HCT116 (cell line): ENCODE data around the gene CDC42BPA. TPM values are rescaled to one million over a fixed set of nuclear protein-coding genes. Genes with fewer than 3 reads are reported as not detected.
"Not testable (repeated sequence)": the region's sequence is repeated elsewhere in the genome, so short reads cannot be mapped to it uniquely, and the experiment has no call there.

Experiments used
- ATAC-seq: fragments of 200-7000 bp; cut with Tn5 transposase; 2 replicates; pipeline ENCODE4 v1.9.1; 2020; ENCODE audit warnings: mild to moderate bottlenecking, moderate library complexity
- BruUV-seq: library from RNA; stranded (reverse); fragments of 400-500 nt; replicated peaks from 2 replicates; lab custom pipeline; 2021; lab: Mats Ljungman, UMichigan
- CTCF ChIA-PET: fragments of 300-600 bp; sonication (Branson Sonifier 250); formaldehyde crosslinking; loops from one replicate; lab custom pipeline; 2021; ENCODE audit warnings: antibody characterized with exemption; lab: Charles Lee
- POLR2A ChIA-PET: fragments of 300-600, 350-600 bp; sonication (Branson Sonifier 250); formaldehyde crosslinking; loops from one replicate; lab custom pipeline; 2021; ENCODE audit warnings: antibody characterized with exemption; lab: Charles Lee
- RAD21 ChIA-PET, 2 experiments: fragments of 300-600 bp; sonication (Branson Sonifier 250); formaldehyde crosslinking; loops; one replicate each; lab custom pipeline; 2023; ENCODE audit warnings: low total read pairs in 2 of 2; ENCODE audit not compliant: uncharacterized antibody in 2 of 2, unreplicated experiment in 2 of 2, low non-redundant PET in 1 of 2; lab: Charles Lee
- DNase-seq: peaks from one replicate; pipeline ENCODE4 v3.0.0-alpha.2; 2010; ENCODE audit warnings: low read depth, low spot score
- H2AFZ ChIP-seq: fragments of 200-600 bp; shearing (Covaris generic), sonication (generic); 2 replicates; pipeline ENCODE4 v1.6.1; 2017; ENCODE audit warnings: low read depth, mixed run types, mixed read lengths, antibody characterized with exemption, low read length; ENCODE audit not compliant: poor library complexity, severe bottlenecking
- H3K27ac ChIP-seq: 2 replicates; pipeline ENCODE4 v1.5.1; 2012; ENCODE audit warnings: low read depth, low read length
- H3K27me3 ChIP-seq: fragments of 200-600 bp; sonication (generic); 2 replicates; pipeline ENCODE4 v1.6.1; 2016; ENCODE audit warnings: mixed run types, low read length, mixed read lengths; ENCODE audit not compliant: insufficient read depth
- H3K36me3 ChIP-seq, 2 experiments: fragments of 200-500 bp in 1 of 2; fragments of 200-600 bp in 1 of 2; sonication (Bioruptor generic) in 1 of 2; sonication (generic) in 1 of 2; 2 replicates each; pipeline versions ENCODE4 v1.5.1 to v1.6.1; 2014 to 2016; ENCODE audit warnings: low read length in 2 of 2, inconsistent platforms in 1 of 2, mixed read lengths in 1 of 2, mixed run types in 1 of 2; ENCODE audit not compliant: insufficient read depth in 2 of 2, control insufficient read depth in 1 of 2
- H3K4me1 ChIP-seq, 2 experiments: fragments of 200-600 bp in 1 of 2; sonication (generic) in 1 of 2; 2 replicates each; pipeline versions ENCODE4 v1.5.1 to v1.6.1; 2012 to 2017; ENCODE audit warnings: low read length in 2 of 2, inconsistent platforms in 1 of 2, mild to moderate bottlenecking in 1 of 2, mixed read lengths in 1 of 2, mixed run types in 1 of 2, moderate library complexity in 1 of 2; ENCODE audit not compliant: insufficient read depth in 2 of 2, control insufficient read depth in 1 of 2
- H3K4me2 ChIP-seq: fragments of 200-600 bp; sonication (generic); 2 replicates; pipeline ENCODE4 v1.6.1; 2017; ENCODE audit warnings: mixed run types, low read length, mixed read lengths
- H3K4me3 ChIP-seq, 2 experiments: fragments of 200-600 bp in 1 of 2; sonication (generic) in 1 of 2; replicated peaks in 1 of 2; 2 replicates each; pipeline ENCODE4 v1.5.1; 2011 to 2016; ENCODE audit warnings: low read length in 2 of 2, control low read depth in 1 of 2, low read depth in 1 of 2, mild to moderate bottlenecking in 1 of 2, mixed read lengths in 1 of 2, mixed run types in 1 of 2
- H3K79me2 ChIP-seq: fragments of 200-600 bp; sonication (generic); 2 replicates; pipeline ENCODE4 v1.6.1; 2017; ENCODE audit warnings: mild to moderate bottlenecking, mixed run types, low read length, moderate library complexity, mixed read lengths; ENCODE audit not compliant: insufficient read depth
- H3K9ac ChIP-seq: fragments of 200-600 bp; sonication (generic); 2 replicates; pipeline ENCODE4 v1.6.1; 2016; ENCODE audit warnings: low read length, mixed read lengths
- H3K9me2 ChIP-seq: fragments of 200-600 bp; sonication (generic), shearing (Covaris generic); 2 replicates; pipeline ENCODE4 v1.6.1; 2017; ENCODE audit warnings: mixed run types, mild to moderate bottlenecking, moderate library complexity; ENCODE audit not compliant: insufficient read depth
- H3K9me3 ChIP-seq, 2 experiments: fragments of 200-500 bp in 1 of 2; fragments of 200-600 bp in 1 of 2; sonication (Bioruptor generic) in 1 of 2; sonication (generic) in 1 of 2; 2 replicates each; pipeline ENCODE4 v1.6.1; 2014 to 2017; ENCODE audit warnings: low read length in 2 of 2, mixed read lengths in 2 of 2, inconsistent platforms in 1 of 2, low read depth in 1 of 2, mild to moderate bottlenecking in 1 of 2, mixed run types in 1 of 2, moderate library complexity in 1 of 2; ENCODE audit not compliant: control insufficient read depth in 1 of 2, insufficient read depth in 1 of 2
- H4K20me1 ChIP-seq: fragments of 200-600 bp; sonication (generic), shearing (Covaris generic); 2 replicates; pipeline ENCODE4 v1.6.1; 2017; ENCODE audit warnings: mixed run types, mild to moderate bottlenecking, moderate library complexity; ENCODE audit not compliant: insufficient read depth
- CBX3 ChIP-seq: IDR thresholded peaks from 2 replicates; pipeline ENCODE4 v1.6.1; 2012; ENCODE audit warnings: low read depth
- intact Hi-C: fragments of 100-400 bp; cut with micrococcal nuclease; formaldehyde crosslinking; loops from 2 replicates; pipeline ENCODE4 v1.10.0; 2022
- total RNA-seq: library from RNA; stranded (reverse); gene quantifications from one replicate; pipeline ENCODE4 v1.2.1, GENCODE V29; 2021; ENCODE audit not compliant: unreplicated experiment
- TF ChIP-seq, protein P1 (sequence below): IDR thresholded peaks from 2 replicates; pipeline ENCODE4 v1.6.1; 2011; ENCODE audit warnings: mild to moderate bottlenecking, low read length, moderate library complexity; ENCODE audit not compliant: insufficient replicate concordance; ENCODE audit errors: extremely low read depth

The CDC42BPA gene
- total RNA-seq, 1 experiment from 2014 or later, result 44.0 TPM

DNA sequence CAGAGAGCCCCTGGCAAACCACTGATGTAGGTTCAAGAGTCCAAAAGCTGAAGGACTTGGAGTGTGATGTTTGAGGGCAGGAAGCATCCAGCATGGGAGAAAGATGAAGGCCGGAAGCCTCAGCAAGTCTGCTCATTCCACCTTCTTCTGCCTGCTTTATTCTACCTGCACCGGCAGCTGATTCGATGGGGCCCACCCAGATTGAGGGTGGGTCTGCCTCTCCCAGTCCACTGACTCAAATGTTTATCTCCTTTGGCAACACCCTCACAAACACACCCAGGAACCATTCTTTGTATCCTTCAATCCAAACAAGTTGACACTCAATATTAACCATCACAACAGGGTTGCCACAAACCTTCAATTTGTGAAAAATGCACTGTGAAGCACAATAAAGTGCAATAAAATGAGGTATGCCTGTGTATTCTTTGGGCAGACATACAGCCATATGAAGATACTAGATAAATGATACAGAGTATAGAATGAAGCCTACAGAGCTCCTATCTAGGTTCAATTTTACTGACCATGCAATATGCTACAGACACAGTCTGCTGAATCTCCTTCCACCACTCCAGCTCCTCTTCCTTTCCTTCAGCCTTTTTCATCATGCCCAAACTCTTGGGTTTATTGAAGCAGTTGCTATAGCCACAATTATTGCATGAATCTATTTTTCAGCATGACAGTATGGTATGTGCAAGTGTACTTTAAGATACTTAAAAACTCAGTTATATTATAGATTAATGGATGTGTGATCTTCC lies 24.0 kb upstream of the CDC42BPA start:
- Histone ChIP-seq H3K9me3 (no peaks in the 10 kb centered on the region), H3K4me3 (no peak overlapping the region), H3K36me3 (no peaks in the 10 kb centered on the region), H3K27ac (no peak overlapping the region), H3K4me1 (no peaks in the 10 kb centered on the region), H3K9me2 (no peaks in the 10 kb centered on the region), H3K4me2 (no peak overlapping the region), H2AFZ (no peak overlapping the region), H3K79me2 (no peaks in the 10 kb centered on the region), H3K9ac (no peak overlapping the region), H3K27me3 (no peaks in the 10 kb centered on the region), H4K20me1 (no peaks in the 10 kb centered on the region)
- ChIA-PET CTCF (no interaction called here), POLR2A (no interaction called here), RAD21 (no interaction called here)
- TF ChIP-seq, protein P1, sequence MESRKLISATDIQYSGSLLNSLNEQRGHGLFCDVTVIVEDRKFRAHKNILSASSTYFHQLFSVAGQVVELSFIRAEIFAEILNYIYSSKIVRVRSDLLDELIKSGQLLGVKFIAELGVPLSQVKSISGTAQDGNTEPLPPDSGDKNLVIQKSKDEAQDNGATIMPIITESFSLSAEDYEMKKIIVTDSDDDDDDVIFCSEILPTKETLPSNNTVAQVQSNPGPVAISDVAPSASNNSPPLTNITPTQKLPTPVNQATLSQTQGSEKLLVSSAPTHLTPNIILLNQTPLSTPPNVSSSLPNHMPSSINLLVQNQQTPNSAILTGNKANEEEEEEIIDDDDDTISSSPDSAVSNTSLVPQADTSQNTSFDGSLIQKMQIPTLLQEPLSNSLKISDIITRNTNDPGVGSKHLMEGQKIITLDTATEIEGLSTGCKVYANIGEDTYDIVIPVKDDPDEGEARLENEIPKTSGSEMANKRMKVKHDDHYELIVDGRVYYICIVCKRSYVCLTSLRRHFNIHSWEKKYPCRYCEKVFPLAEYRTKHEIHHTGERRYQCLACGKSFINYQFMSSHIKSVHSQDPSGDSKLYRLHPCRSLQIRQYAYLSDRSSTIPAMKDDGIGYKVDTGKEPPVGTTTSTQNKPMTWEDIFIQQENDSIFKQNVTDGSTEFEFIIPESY, result no peak
- peak; percentile 58; the same call in 1 of the 2 replicates for TF ChIP-seq CBX3
- DNase-seq (no peak), ATAC-seq (no peak)
- BruUV-seq, result no TSS peak
- intact Hi-C loops, result no loop called here

DNA sequence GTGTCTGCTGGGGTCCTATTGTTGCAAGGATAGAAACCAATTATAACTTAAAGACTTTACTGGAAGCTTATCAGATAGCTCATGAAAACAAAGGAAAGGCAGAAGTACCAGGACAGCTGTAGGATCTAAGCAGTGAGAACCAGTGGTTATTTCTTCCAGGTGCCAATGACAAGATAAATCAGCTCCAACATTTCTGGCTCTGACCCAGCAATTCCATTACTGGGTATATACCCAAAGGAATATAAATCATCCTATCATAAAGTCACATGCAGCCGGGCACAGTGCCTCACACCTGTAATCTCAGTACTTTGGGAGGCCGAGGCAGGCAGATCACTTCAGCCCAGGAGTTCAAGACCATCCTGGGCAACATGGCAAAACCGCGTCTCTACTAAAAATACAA lies 17.8 kb upstream of the CDC42BPA start:
- H3K36me3 ChIP-seq, H4K20me1 ChIP-seq, RAD21 ChIA-PET, DNase-seq, ATAC-seq, H3K79me2 ChIP-seq, H3K4me1 ChIP-seq, intact Hi-C loops, H3K27me3 ChIP-seq, H3K9me3 ChIP-seq, H3K9me2 ChIP-seq, H3K4me2 ChIP-seq, H2AFZ ChIP-seq, H3K9ac ChIP-seq, BruUV-seq, H3K27ac ChIP-seq, POLR2A ChIA-PET, CTCF ChIA-PET, H3K4me3 ChIP-seq: not testable (repeated sequence)
